Left lobe of liver (tissue), 2 donors: ENCODE data around the gene UROD. TPM values are rescaled to one million over a fixed set of nuclear protein-coding genes. Genes with fewer than 3 reads are reported as not detected.
"Not testable (repeated sequence)": the region's sequence is repeated elsewhere in the genome, so short reads cannot be mapped to it uniquely, and the experiment has no call there.

Experiments
- ATAC-seq: fragments of 200-7000 bp; cut with Tn5 transposase; one replicate; pipeline ENCODE4 v1.9.1; 2020; ENCODE audit warnings: mild to moderate bottlenecking, moderate library complexity
- DNase-seq: peaks from one replicate; pipeline ENCODE4 v3.0.0-alpha.2; 2020; ENCODE audit warnings: low spot score
- total RNA-seq: library from RNA; stranded (reverse); gene quantifications from one replicate; pipeline ENCODE4 v1.2.1, GENCODE V29; 2021
- donor health status: DM: no; HTN: no; CAD: no; lungs with moderate emphysema.
- donor health status: DM: no; HTN: yes; CAD: no.

UROD gene
- 76.5 TPM for total RNA-seq

DNA sequence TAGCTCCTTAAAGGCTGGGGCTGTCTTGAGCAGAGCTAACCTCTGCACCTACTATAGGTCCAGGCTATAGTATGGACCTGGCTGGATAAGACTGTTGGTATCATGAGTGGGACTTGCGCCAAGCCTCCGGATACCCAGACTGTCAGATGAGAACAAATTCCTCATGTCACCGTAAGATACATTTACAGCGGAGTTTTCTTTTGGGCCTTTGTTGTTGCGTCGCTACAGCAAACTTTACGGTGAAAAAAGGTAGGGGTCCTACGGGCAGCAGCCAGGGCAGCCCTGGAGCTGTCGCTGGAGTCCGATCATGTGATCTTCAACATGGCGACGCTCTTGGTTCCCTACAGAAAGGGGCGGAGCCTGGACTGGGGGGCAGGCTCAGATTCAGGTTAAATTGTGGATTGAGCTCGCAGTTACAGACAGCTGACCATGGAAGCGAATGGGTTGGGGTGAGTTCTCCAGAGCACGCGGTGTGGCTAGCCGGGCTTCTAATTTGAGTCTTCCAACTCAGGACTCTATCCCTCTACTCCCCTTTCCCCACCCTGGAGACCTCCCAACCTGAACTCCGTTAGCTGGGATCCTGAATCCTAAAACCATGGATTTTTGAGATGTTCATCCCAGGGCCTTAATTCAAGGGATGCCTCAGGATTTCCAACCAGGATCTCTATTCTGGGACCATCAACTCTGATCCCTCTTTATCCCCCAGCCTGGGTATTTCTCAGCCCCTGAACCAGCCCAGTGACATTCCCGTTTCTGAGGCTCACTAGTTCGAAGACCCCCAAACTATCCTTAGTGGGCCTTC lies at the start of gene UROD:
Gene UROD, plus strand, starts transcription at position 418 of the 802 bp plus-strand sequence. Its CDS starts 12 bp downstream, at position 430.
- ATAC-seq (peak; percentile 78), DNase-seq (peak; percentile 92)

DNA sequence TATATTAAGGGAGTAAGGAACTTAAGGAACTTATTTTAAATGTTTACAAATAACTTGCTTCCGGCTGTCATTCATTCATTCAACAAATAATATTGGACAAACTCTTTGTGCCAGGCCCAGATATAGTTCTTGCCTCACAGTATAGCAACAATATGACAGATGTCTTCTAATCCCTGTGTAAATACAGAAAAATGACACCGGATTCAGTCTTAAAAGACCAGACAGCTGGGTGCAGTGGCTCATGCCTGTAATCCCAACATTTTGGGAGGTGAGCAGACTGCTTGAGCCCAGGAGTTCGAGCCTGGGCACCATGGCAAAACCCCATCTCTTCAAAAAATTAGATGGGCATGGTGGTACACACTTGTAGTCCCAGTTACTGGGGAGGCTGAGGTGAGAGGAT lies 49.3 kb upstream of the UROD start:
- ATAC-seq = no peak
- no peak for DNase-seq

DNA sequence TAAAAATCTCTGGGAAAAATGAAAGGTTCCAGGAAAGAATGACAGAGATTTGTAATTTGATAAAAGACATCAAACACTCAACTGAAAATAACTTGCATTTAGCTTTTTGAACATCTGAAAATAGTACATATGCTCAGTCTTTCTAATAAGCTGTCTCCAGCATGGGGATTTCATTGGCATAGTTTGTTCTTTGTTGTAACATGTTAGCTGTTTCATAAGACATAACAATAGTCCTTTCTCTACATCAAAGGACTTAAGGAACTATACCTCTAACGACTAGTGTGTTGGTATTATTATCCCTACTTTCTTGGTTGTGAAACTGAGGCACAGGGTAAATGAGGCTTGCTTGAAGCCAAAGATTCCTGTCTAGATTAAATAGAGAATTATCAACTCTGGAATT lies 47.7 kb upstream of the UROD start:
- no peak for ATAC-seq

GRCh38 chr1:44970317-44970716 lies 41.7 kb upstream of the UROD start:
- DNase-seq (no peak), ATAC-seq (no peak)

More for the DNA sequence above, 47.7 kb upstream of the UROD start:
- DNase-seq = no peak

- ATAC-seq = no peak
- DNase-seq = no peak
These were observed 38.4 kb upstream of the UROD start for GRCh38 chr1:44973645-44974044.

- DNase-seq (no peak), ATAC-seq (no peak)
These were observed 35.8 kb upstream of the UROD start for GRCh38 chr1:44976252-44976651.

GRCh38 chr1:44977372-44977771 lies 34.7 kb upstream of the UROD start:
- not testable (repeated sequence) for DNase-seq, ATAC-seq

DNA sequence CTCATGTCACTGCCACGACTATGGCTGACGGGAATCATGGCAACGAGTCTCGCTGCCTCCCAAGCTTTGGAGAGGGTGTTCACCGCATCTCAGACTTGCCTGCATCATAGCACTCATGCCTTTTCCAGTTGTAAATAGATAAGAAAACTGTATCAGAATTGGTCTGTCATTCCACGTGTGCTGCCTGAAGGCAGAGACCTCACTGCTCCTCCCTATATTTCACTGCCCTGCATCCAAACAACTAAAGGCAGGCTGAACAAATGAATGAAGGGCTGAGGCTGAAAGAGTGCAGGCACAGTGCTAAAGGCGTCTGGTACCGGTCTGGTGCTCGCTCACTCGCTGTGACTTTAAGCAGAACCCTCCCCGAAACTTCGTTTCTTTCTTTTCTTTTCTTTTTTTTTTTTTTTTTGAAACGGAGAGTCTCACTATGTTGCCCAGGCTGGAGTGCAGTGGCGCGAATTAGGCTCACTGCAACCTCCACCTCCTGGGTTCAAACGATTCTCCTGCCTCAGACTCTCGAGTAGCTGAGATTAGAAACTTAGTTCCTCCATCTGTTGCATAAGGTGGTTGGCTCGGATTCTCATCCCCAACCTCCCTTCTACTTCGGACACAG lies 26.2 kb upstream of the UROD start:
- peak; percentile 71 for ATAC-seq
- no peak for DNase-seq

DNA sequence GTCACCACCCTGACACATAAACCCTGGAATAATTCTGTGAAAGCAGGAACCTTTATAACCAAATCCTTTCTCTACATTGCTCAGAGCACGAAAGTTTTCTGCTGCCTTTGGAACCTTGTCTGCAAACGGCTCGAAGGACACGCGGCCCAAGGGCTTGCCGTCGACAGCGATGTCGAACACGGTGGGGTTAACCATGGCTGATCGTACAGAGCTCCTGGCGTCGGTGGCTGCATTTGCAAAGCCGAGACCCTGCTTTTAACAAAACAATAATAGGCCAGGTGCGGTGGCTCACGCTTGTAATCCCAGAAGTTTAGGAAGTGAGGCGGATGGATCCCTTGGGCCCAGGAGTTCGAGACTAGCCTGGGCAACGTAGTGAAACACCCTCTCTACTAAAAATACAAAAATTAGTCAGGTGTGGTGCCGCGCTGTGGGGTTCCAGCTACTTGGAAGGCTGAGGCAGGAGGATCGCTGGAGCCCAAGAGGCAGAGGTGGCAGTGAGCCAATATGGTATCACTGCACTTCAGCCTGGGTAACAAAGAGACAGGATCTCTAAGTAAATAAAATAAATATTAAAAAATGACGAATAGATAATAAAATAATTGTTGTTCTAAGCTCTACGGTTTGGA lies 23.4 kb upstream of the UROD start:
- DNase-seq (no peak), ATAC-seq (no peak)

- no peak for DNase-seq
- ATAC-seq = no peak
These were observed 17.6 kb upstream of the UROD start for GRCh38 chr1:44994309-44994898.

- ATAC-seq (no peak), DNase-seq (no peak)
These were observed 16.4 kb upstream of the UROD start for GRCh38 chr1:44995467-44996238.

DNA sequence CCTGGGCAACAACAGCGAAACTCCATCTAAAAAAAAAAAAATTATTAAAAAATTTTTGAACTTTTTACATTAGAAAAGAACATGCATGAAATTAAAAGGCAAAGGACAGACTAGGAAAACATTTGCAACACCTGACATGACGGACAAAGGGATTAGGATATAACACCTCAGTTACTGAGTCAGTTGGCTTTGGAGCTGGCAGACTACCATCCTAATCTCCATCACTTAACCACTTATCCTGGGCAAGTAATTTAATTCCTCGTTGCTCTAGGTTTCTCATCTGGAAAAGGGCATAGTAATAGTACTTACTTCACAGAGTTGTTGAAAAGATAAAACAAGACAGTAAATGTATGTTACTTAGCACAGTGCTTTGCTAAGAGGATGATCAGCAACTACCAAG lies 12.8 kb upstream of the UROD start:
- ATAC-seq (no peak), DNase-seq (no peak)

- no peak for DNase-seq
- ATAC-seq = peak; percentile 82
These were observed 11.0 kb upstream of the UROD start for GRCh38 chr1:45001011-45001481.

GRCh38 chr1:45001576-45001975 lies 10.5 kb upstream of the UROD start:
- not testable (repeated sequence) for ATAC-seq, DNase-seq

DNA sequence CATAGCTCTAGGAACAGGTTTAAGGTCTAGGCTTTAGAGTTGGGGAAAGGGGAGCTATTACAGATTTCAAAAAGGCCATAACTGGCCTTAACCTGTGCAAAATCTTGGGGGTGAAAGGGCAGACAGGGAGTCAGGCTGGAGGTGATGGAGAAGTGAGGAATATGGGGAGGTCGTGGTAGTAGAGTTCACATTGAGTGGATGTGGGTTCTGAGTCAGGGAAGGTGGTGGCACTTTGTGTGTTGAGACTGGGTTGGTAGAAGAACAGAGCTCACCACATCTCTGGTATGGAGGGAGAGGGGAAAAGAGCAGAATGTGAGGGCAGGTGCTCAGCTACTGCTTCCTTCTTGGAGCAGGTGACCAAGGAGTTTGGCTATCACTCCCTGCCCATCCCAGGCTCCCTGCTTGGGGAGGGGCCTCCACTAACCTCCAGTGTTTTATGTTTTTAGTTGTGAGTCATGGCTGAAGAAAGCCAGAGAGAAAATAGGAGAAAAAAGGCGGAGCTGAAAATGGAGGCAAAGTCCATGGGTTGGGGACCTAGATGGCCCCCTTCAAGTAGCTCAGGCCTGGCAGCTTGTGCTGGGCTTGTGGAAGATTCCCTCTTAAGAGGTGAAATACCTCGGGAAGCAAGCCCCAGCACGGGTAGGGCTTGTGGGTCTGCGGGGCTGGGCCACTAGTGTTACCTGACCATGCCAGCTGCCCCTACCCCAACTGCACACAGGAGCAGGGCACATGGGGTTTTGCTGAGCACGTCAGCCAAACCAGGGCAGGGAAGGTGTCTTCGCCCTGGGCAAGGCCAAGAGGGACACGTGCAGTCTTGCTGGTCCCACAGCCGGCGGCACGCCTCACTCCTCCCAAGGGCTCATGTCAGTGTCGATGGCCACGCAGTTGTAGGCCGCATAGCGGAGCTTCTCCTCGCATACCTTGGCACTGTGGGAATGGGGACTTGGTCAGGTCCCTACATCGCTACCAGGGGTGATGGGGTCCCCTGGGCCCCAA lies 9.1 kb upstream of the UROD start:
- peak; percentile 41 for DNase-seq
- ATAC-seq = no peak

GRCh38 chr1:45003741-45004140 lies 8.3 kb upstream of the UROD start:
- ATAC-seq (no peak), DNase-seq (peak; percentile 33)

GRCh38 chr1:45004281-45004920 lies 7.7 kb upstream of the UROD start:
- ATAC-seq (no peak), DNase-seq (peak; percentile 37)

- ATAC-seq (no peak), DNase-seq (peak; percentile 35)
These were observed 6.3 kb upstream of the UROD start for GRCh38 chr1:45005761-45006160.

DNA sequence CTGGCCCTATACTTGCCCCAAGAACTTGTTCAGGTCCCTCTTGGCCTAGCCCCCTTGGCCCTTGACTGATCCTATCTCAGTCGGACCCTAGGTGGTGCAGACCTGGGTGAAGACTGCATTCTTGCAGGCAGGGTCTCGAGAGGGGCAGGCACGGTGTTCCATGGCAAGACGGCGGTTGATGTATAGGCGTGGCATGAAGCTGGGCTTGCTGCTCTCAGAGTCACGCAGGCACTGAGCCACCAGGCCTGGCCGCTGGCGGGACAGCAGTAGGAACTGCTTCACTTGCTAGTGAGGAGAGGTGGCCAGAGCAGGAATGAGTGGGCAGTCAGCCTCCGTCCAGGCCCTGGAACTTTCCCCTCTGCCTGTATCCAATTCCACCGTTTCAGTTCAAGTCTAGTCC lies 4.7 kb upstream of the UROD start:
- DNase-seq (peak; percentile 40), ATAC-seq (no peak)
